ENCODE measurements around the gene KAZN.

Gene KAZN

GRCh38 chr1:14994148-14994547 lies 395.7 kb downstream of the KAZN start:
- no peak for DNase-seq

GRCh38 chr1:14994841-14995437 lies 396.5 kb downstream of the KAZN start:
- DNase-seq, result no peak

- no peak for DNase-seq
Measured at GRCh38 chr1:14996133-14997050, 397.9 kb downstream of the KAZN start.

GRCh38 chr1:14997646-14998276 lies 399.3 kb downstream of the KAZN start:
- DNase-seq, result no peak

- no peak for DNase-seq
Measured at GRCh38 chr1:14999441-14999840, 401.0 kb downstream of the KAZN start.

GRCh38 chr1:15000030-15000429 lies 401.5 kb downstream of the KAZN start:
- DNase-seq, result no peak

GRCh38 chr1:15000671-15001070 lies 402.2 kb downstream of the KAZN start:
- no peak for DNase-seq

- DNase-seq, result no peak
Measured at GRCh38 chr1:15001317-15001915, 402.9 kb downstream of the KAZN start.

- DNase-seq, result no peak
Measured at GRCh38 chr1:15002325-15002724, 403.8 kb downstream of the KAZN start.

- no peak for DNase-seq
Measured at GRCh38 chr1:15004396-15004795, 405.9 kb downstream of the KAZN start.

- no peak for DNase-seq
Measured at GRCh38 chr1:15005116-15005515, 406.6 kb downstream of the KAZN start.

- no peak for DNase-seq
Measured at GRCh38 chr1:15007368-15007767, 408.9 kb downstream of the KAZN start.

GRCh38 chr1:15007842-15008241 lies 409.4 kb downstream of the KAZN start:
- DNase-seq, result no peak

- no peak for DNase-seq
Measured at GRCh38 chr1:15008783-15009729, 410.6 kb downstream of the KAZN start.

- no peak for DNase-seq
Measured at GRCh38 chr1:15011160-15011559, 412.7 kb downstream of the KAZN start.

GRCh38 chr1:15011661-15012060 lies 413.2 kb downstream of the KAZN start:
- DNase-seq, result no peak

GRCh38 chr1:15012822-15013221 lies 414.3 kb downstream of the KAZN start:
- DNase-seq, result no peak

GRCh38 chr1:15013767-15014166 lies 415.3 kb downstream of the KAZN start:
- DNase-seq, result no peak

- DNase-seq, result no peak
Measured at GRCh38 chr1:15014516-15014915, 416.0 kb downstream of the KAZN start.

GRCh38 chr1:15016001-15016400 lies 417.5 kb downstream of the KAZN start:
- DNase-seq, result no peak

GRCh38 chr1:15016526-15016925 lies 418.0 kb downstream of the KAZN start:
- DNase-seq, result no peak

GRCh38 chr1:15017120-15017519 lies 418.6 kb downstream of the KAZN start:
- DNase-seq, result no peak

Data from stimulated activated CD4-positive, alpha-beta T cell treated with anti-CD3 and anti-CD28 coated beads, Interleukin-4, amount 100 ng/mL, for 4 hours (primary cell).